NCI-H146 (cell line): ENCODE results near the gene COQ10B.
"Not testable (repeated sequence)": the region's sequence is repeated elsewhere in the genome, so short reads cannot be mapped to it uniquely, and the experiment has no call there.

Experiments
- DNase-seq: peaks from one replicate; lab custom pipeline; 2025; lab: John Stamatoyannopoulos, UW

Gene COQ10B

DNA sequence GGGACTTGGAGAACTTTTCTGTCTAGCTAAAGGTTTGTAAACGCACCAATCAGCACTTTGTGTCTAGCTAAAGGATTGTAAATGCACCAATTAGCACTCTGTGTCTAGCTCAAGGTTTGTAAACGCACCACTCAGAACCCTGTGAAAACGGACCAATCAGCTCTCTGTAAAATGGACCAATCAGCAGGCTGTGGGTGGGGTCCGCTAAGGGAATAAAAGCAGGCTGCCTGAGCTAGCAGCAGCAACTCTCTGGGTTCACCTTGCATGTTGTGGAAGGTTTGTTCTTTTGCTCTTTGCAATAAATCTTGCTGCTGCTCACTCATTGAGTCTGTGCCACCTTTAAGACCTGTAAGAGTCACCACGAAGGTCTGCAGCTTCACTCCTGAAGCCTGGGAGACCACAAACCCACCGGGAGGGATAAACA is 2.4 kb upstream of the COQ10B start:
- DNase-seq, result not testable (repeated sequence)

DNA sequence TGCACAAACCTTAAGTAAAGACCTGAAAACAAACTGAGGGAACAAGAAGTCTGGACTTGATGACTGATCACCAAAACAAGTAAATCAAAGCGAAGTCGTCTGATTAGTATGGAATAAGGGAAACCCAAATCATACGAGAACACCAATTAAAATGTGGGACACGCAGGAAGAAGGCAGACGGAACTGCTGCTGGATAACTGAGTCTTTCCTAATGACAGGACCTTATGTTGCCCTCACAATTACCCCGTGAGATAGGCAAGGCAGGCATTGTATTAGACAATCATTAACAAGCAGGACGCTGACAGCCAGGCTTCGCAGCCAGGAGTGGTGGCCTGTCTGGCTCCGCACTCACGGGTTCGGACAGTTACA is 614 bp upstream of the COQ10B start:
- DNase-seq, result no peak

DNA sequence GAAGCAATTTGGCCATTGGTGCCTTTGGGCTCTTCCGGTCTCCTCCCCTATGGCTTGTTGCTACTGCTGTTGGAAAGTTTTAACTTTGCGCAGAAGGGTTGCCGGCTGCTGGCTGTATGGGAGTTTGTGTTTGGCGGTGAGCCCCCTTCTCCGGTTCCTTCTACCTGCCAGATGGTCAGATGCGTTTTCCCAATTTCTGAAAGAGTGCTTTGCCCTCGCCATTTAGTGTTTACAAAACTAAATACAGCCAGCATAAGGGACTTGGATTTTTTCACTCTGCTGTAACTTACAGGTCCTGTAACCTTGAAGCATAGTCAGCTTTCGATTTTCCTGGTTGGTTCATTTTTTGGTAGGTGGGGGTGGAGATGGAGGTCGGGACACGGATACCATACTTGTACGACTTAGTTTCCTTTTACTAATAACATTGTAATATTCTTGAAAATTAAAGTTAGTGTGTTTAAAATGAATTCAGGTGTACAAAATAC is 604 bp downstream of the COQ10B start:
- DNase-seq, result no peak

DNA sequence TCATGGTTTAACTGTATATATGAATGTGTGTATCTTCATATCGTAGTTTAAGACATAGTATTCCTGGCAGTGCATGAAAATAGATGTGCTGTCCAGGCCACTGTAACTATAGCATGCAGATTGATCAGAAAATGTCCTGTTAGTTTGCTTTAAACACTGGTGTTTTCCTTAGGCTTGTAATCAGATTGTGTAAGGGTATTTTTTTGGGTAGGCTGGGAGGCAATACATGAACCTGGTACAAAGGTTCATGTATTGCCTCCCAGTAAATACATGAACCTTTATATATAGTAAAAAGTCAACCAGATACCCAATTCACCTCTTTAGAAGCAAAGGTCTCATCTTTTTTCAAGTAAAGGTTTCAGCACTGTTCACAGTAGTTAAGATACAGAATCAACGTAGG is 1.6 kb downstream of the COQ10B start:
- DNase-seq, result no peak

DNA sequence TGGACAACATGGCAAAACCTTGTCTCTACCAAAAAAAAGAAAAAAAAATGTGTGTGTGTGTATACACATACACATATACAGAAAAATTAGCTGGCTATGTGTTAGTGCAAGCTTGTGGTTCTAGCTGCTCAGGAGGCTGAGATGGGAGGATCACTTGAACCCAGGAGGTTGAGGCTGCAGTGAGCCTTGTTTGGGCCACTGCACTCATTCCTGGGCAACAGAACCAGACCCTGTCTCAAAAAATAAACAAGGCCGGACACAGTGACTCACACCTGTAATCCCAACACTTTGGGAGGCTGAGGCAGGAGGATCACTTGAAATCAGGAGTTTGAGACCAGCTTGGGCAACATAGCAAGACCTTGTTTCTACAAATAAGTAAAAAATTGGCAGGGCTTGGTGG is 2.1 kb downstream of the COQ10B start:
- DNase-seq, result no peak

DNA sequence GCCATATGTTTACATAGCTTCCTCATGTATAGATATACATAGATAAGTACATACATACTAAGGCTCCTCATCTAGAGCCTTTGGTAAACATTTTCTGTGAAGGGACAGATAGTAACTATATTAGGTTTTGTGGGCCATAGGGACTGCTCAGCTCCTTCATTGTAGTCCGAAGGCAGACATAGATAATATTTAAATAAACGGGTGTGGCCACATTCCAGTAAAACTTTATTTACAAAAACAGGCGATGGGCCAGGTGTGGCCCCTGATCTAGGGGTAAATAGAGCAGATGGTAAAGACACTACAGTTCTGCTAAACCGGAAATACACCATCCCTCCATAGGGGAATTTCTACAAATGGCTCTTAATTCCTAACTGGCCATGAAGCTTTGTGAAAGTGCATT is 7.3 kb downstream of the COQ10B start:
- DNase-seq, result no peak

DNA sequence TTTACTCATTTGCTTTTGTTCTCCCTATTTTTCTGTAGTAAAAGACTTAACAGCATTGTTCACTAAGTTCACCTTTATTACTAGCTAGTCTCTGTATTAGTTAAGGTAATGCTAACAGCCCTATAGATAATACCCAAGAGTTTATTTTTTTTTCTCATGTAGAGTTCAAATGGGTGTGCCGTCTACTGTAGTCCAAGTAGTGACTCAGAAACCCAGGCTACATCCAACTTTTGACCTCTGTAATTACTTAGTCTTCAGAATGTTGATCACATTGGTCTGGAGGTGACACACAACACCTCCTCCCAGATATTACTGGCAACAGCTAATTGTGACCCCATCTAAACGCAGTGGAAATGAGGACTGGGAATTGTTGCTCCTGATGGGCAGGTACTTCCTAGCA is 7.7 kb downstream of the COQ10B start:
- DNase-seq, result no peak

DNA sequence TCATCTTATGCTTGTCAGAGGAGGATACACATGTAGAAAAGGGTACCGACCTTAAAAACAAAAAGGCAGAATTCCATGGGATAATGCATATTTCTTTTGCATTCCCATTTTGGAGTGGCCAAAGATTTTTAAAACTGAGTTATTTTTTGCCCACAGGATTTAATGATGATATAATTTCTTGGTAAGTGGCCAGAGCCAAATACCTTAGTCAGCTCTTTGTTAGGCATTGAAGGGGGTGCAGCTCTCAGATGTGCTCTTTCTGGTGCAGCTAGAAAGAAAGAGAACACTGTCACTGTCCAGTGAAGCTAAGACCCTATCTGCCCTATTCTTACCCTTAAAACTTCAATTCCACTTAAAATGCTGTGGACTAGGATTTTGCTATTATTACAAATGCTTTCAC is 10.8 kb downstream of the COQ10B start:
- no peak for DNase-seq

DNA sequence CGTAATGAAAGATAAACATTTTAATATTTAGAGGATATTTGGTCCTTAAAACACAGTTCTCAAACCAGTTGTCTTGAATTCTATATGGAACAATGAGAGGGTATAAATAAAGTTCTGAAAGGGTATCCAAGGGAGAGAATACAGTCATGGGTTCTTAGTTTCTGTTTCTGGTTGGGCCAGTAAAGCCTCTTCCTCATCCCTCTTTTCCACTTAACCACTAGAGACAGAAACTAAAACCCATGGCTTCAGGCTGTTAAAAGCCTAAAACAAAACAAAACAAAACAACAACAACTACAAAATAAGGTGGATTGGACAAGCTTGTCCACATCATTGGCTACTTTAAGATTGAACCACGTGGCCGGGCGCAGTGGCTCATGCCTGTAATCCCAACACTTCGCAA is 18.8 kb downstream of the COQ10B start:
- DNase-seq, result no peak

DNA sequence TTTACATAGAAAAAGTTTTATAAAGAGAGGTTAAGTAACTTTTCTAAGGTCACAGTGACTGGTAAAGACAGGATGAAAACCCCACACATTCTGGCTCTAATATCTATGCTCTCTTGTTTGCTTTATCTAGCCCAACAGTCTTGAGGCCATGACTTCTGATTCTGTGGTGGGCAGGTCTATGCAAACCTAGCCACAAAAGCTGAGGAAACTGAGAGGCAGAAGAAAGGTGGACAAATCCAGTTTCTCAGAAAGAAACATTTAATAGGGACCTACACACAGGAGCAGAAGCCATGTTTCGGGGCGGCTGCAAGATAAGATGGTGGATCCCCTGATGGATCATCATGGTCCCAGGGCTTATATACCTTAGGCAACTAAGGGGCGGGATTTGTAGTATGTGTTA is 24.4 kb downstream of the COQ10B start:
- DNase-seq, result no peak

DNA sequence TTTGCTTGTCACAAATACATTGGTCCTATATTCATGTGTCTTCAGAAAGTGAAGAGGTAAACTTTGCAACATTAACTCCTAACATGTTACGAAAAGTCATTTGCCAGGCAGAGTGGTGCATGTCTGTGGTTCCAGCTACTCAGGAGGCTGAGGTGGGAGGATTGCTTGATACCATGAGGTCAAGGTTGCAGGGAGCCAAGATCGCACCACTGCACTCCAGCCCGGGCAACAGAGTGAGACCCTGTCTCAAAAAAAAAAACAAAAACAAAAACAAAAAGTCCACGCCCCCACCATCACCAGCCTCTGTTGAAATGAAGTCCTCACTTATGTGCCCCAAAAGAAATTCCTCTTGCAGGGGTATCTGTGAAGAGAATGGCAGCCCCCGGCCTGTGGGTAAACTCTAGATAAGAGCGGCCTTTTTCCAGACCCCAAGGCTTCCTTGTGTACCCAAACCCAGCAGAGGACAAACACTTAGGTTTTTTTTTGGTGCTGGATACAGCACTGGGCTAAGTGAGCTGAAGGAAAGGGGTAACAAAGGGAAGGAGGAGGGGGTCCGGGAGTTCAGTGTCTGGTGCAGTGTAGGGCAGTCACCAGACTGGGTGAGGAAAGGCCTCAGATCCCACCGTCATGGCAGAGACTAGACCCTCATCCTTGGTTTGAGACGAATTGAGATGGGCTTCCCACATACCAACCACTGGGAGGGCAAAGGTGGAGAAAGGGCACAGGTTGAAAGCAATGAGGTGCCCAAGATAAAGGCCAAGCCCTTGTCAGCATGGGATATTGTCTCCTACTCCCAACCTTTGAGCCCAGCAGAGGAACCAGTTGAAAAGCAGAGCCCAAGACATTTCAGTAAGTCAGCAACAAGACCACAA is 27.0 kb downstream of the COQ10B start:
- no peak for DNase-seq

DNA sequence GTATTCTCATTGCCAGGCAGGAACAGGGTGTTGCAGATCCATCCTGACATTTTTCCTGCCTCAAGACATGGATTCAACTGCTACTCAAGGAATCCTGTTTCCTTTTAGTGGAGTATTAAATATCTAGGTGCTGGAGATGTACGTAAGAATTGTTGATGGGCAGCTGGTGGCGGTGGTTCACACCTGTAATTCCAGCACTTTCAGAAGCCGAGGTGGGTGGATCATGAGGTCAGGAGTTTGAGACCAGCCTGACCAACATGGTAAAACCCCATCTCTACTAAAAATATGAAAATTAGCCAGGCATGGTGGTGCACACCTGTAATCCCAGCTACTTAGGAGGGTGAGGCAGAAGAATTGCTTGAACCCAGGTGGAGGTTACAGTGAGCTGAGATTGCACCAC is 30.9 kb downstream of the COQ10B start:
- DNase-seq, result not testable (repeated sequence)

DNA sequence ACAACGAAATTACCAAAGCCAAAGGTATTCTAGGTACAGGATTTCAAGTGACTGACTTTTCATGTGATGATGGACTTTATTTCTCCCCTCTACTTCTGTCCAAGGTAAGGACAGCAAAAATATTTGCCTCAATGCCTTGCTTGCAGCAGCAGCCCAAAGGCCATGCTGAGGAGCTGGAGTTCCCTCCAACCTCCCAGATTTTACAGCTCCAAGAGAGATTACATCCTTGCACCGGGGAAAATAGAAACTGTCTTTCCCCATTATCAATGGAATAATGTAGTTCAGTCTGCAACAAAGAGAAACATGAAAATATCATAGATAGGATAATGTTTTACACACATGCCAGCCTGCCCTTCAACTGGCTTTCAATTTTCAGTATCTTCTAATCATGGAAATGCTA is 32.8 kb downstream of the COQ10B start:
- DNase-seq, result no peak

DNA sequence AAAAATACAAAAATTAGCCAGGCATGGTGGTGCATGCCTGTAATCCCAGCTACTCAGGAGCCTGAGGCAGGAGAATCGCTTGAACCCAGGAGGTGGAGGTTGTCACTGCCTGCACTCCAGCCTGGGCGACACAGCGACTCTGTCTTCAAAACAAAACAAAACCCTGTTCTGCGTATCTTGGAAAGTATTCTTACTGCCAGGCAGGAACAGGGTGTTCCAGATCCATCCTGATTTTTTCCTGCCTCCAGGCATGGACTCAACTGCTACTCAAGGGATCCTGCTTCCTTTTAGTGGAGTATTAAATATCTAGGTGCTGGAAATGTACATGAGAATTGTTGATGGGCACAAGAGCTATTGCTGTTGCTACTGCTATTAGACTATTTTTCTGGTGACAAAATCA is 34.0 kb downstream of the COQ10B start:
- no peak for DNase-seq

DNA sequence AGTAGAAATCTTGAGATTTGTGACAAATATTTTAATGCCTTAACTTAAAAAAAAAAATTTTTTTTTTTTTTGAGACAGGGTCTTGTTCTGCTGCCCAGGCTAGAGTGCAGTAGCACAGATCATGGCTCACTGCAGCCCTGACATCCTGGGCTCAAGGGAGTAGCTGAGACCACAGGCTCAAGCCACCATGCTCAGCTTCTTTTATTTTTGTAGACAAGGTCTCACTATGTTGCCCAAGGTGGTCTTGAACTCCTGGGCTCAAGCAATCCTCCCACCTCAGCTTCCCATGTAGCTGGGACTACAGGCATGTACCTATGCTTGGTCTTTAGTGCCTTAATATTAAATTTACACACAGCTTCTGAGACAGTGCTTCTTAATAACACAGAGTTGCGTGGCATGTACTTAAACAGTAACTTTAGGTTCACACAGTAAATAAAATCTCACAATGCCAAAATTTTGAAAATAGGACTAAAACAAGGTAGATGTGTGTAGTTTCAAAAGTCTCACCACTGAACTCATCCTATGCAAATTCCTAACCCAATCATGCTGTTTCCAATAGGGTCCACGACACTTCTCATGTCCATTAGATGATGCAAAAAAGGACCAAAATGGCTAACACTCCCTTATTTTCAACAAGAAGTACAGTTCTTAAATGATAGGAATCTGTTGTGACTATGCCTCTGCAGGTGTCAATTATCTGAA is 42.2 kb downstream of the COQ10B start:
- no peak for DNase-seq

DNA sequence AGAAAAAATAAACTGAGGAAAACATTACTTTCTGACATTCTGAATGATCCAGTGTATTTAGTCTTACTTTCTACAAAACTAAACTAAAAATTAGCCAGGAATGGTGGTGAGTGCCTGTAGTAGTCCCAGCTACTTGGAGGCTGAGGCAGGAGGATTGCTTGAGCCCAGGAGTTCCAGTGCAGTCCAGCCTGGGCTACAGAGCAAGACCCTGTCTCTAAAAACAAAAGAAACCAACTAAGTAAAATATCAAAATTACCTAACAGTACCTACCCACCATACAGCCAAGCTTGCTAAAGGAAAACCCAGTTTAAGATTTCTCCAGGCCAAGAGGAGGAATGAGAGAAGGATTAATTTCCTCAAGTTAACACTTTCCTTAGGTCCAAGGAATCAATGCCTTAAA is 43.3 kb downstream of the COQ10B start:
- no peak for DNase-seq

DNA sequence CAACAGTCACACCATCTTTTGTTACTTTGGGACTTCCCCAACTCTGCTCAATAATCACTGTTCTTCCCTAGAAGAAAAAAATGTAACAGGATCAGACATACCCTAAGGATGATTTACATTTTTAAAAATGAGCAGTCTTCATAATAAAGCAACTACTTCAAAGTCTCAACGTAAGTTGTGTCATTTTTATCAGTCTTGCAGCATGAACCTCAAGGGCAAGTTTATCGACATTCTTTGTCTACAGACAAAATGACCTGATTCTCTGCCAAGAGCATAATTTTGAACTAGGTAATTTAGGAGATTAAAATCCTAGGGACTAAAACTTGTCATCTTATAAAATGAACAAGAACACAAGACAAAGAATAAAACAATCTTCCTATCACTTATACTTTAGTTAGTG is 44.0 kb downstream of the COQ10B start:
- no peak for DNase-seq

DNA sequence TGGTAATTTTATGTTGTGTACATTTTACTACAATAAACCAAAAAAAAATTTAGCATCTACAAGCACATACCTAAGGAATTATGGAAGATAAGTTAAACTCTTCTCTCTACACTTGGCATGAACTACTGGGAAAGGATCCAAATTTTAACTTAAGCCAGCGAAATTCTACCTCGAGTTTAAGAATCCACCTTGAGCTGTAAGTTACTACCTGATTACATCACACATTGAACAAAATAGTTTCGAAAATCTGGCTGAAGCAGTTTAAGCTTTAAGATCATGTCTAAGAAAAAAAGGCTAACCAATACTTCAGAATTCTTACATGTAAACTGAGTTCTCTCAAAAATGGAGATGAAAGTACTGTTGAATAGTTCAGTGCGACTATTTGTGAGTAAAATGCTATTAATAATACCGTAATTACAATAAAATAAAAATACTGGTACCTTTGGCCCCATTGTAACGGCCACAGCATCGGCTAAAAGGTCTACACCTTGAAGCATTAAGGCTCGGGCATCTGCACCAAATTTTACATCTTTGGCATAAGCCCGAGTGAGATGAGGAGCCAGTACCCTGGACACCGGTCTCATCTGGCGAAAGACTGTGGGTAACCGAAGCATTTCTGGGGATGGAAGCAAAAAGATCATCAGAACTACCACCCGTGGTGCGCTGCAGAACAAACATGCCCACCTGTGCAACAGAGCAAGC is 45.0 kb downstream of the COQ10B start:
- DNase-seq, result no peak

DNA sequence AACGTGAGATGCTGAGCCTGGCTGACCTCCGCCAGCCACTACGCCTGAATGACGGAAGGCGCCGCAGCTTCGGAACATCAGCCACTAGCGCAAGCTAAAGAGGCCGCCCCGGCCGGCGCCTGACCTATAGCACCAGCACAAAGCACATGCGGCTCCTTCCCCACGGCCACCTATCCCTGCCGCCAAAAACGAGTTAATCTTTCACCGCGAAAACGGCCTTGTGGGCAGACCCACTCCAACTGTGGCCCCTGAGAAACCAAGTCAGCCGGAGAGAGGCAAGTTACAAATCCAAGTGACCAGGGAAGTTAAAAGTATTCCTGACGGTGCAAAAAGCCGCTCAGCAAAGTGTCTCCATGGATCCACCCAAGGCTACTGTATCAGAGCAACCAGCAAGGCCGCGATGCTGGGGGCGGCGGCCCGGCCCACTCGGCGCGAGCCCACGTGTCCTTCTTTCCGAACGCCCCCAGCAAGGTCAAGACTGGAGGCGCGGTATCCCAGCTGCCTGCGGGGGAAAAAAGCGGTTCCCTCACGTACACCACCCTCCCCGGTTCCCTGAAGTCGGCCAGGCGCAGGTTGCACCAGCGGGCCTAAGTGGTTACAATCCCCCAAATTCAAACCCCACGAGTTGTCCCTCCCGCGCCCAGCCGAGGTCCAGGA is 45.7 kb downstream of the COQ10B start:
- DNase-seq, result peak; percentile 73

DNA sequence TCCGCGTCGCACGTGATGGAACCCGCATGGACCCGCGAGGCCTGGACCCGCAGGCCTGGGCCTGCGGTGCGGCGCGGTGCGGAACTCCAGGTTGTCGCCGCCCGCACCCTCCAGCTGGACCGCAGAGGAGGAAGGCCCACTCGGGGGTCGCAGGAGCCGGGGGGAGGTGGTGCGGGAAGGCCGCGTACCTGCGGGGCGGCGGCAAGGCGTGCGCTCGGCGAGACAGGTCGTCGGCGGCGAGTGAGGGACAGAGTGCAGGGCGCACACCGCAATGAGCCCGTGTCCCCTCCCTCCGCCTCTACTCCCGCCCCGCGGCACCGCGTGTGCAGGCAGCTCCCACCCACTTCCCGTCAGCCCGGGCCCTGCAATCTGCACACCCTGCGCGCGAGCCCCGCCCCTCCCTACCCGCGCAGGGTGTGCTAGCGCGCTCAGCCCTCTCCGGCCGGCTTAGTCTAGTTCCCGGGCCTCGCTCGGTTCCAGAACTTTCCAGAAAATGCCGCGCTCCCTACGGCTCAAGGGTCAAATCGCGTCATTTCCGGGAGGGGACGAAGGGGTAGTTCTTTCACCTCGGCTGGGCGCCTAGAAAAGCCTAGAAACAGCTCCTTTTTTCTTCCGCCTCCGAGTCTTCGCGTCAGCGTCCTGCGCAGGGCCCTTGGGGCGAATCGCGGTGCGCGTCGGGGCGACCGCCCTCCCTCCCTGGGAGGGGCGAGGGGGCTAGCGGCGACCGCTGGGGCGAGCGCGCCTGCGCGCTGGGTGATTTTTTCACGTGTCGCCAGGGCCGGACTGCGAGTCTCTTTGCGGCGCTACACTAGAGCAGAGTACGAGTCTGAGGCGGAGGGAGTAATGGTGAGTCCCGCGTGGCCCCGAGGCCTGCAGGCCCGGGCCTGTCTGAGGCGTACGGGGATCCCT is 46.5 kb downstream of the COQ10B start, which contains the start of the genes HSPD1 and HSPE1:
TSS of gene HSPD1 (minus strand) at position 247 of the 909 bp plus-strand sequence. CDS start 992 bp downstream, outside the sequence.
TSS of gene HSPE1 (plus strand) at position 786 of the 909 bp plus-strand sequence. CDS start at position 844, 58 bp downstream.
- peak; percentile 95 for DNase-seq
